Neuronal stem cell (in vitro differentiated cells): Measurements from ENCODE around the gene PEX26.

ENCODE experiments used
- DNase-seq: peaks from one replicate; pipeline ENCODE4 v3.0.0-alpha.2; 2013; ENCODE audit warnings: low spot score
- H2AFZ ChIP-seq: one replicate; pipeline ENCODE4 v1.6.1; 2013; ENCODE audit warnings: mild to moderate bottlenecking, low read length, inconsistent platforms
- H2AK5ac ChIP-seq: 2 replicates; pipeline ENCODE4 v1.6.1; 2013; ENCODE audit warnings: low read depth, mild to moderate bottlenecking, inconsistent platforms, low read length, moderate library complexity, mixed read lengths
- H2BK120ac ChIP-seq: 2 replicates; pipeline ENCODE4 v1.6.1; 2013; ENCODE audit warnings: low read depth, mild to moderate bottlenecking, inconsistent platforms, low read length, moderate library complexity, mixed read lengths
- H2BK12ac ChIP-seq: one replicate; pipeline ENCODE4 v1.6.1; 2013; ENCODE audit warnings: low read length, inconsistent platforms
- H2BK15ac ChIP-seq: 2 replicates; pipeline ENCODE4 v1.6.1; 2013; ENCODE audit warnings: mild to moderate bottlenecking, low read length, inconsistent platforms, mixed read lengths
- H2BK5ac ChIP-seq: one replicate; pipeline ENCODE4 v1.6.1; 2013; ENCODE audit warnings: inconsistent platforms, mild to moderate bottlenecking, low read length, moderate library complexity
- H3K14ac ChIP-seq: one replicate; pipeline ENCODE4 v1.6.1; 2013; ENCODE audit warnings: low read length, inconsistent platforms
- H3K18ac ChIP-seq: 2 replicates; pipeline ENCODE4 v1.6.1; 2013; ENCODE audit warnings: low read length, inconsistent platforms
- H3K23ac ChIP-seq: 2 replicates; pipeline ENCODE4 v1.6.1; 2013; ENCODE audit warnings: low read depth, mild to moderate bottlenecking, mixed read lengths, low read length, inconsistent platforms; ENCODE audit not compliant: poor library complexity
- H3K27ac ChIP-seq: replicated peaks from 3 replicates; pipeline ENCODE4 v1.5.1; 2013; ENCODE audit warnings: low read length, inconsistent platforms
- H3K27me3 ChIP-seq, 3 experiments: 2 replicates each; pipeline ENCODE4 v1.6.1; 2013; ENCODE audit warnings: low read length in 3 of 3, mild to moderate bottlenecking in 2 of 3, inconsistent platforms in 1 of 3, low read depth in 1 of 3, mixed read lengths in 1 of 3, moderate library complexity in 1 of 3; ENCODE audit not compliant: control insufficient read depth in 3 of 3, insufficient read depth in 3 of 3
- H3K36me3 ChIP-seq, 2 donors: replicated peaks in 1 of 2; 2 replicates each; pipeline ENCODE4 v1.6.1; 2013; ENCODE audit warnings: low read length in 2 of 2; ENCODE audit not compliant: control insufficient read depth in 2 of 2, insufficient read depth in 2 of 2
- H3K4ac ChIP-seq: 2 replicates; pipeline ENCODE4 v1.6.1; 2013; ENCODE audit warnings: inconsistent platforms, mild to moderate bottlenecking, low read length, moderate library complexity
- H3K4me1 ChIP-seq, 2 donors: 1 replicate in 1 of 2; 2 replicates in 1 of 2; pipeline ENCODE4 v1.6.1; 2013; ENCODE audit warnings: low read length in 2 of 2, low read depth in 1 of 2; ENCODE audit not compliant: control insufficient read depth in 2 of 2, insufficient read depth in 1 of 2
- H3K4me2 ChIP-seq: one replicate; pipeline ENCODE4 v1.6.1; 2013; ENCODE audit warnings: mild to moderate bottlenecking, low read length, inconsistent platforms; ENCODE audit not compliant: insufficient read depth, poor library complexity, severe bottlenecking
- H3K4me3 ChIP-seq, 2 donors: 2 replicates each; pipeline ENCODE4 v1.5.1; 2013; ENCODE audit warnings: low read length in 2 of 2, mild to moderate bottlenecking in 2 of 2, inconsistent platforms in 1 of 2, moderate library complexity in 1 of 2
- H3K79me1 ChIP-seq: one replicate; pipeline ENCODE4 v1.6.1; 2013; ENCODE audit warnings: low read depth, mild to moderate bottlenecking, inconsistent platforms, low read length, moderate library complexity
- H3K9ac ChIP-seq: one replicate; pipeline ENCODE4 v1.6.1; 2013; ENCODE audit warnings: mild to moderate bottlenecking, low read depth, low read length, inconsistent platforms; ENCODE audit not compliant: poor library complexity
- H3K9me3 ChIP-seq, 2 donors: replicated peaks in 1 of 2; 2 replicates each; pipeline versions ENCODE3 to v1.6.1; 2013; ENCODE audit warnings: low read length in 2 of 2, mild to moderate bottlenecking in 2 of 2, inconsistent platforms in 1 of 2, low read depth in 1 of 2, mixed read lengths in 1 of 2, moderate library complexity in 1 of 2; ENCODE audit not compliant: control insufficient read depth in 2 of 2, insufficient read depth in 1 of 2
- H4K8ac ChIP-seq: one replicate; pipeline ENCODE4 v1.6.1; 2013; ENCODE audit warnings: low read depth, mild to moderate bottlenecking, inconsistent platforms, low read length, moderate library complexity
- H4K91ac ChIP-seq: one replicate; pipeline ENCODE4 v1.6.1; 2013; ENCODE audit warnings: low read length, low read depth, mild to moderate bottlenecking, inconsistent platforms; ENCODE audit not compliant: poor library complexity
- WGBS, 2 donors: extraction: QIAGEN DNeasy Blood & Tissue Kit; methylation state at CpG; one replicate each; pipeline ENCODE4 v1.1.7; 2013; ENCODE audit warnings: missing lambda C conversion rate in 2 of 2, mixed read lengths in 1 of 2; ENCODE audit not compliant: insufficient read length in 2 of 2, insufficient replicate concordance in 1 of 2; ENCODE audit errors: extremely low coverage in 2 of 2; 5-methylcytosine and 5-hydroxymethylcytosine counted together

PEX26 gene

GRCh38 chr22:18059473-18059872, 18.3 kb upstream of the PEX26 start:
- no peaks in the 10 kb centered on the region for H3K79me1 ChIP-seq
- H4K8ac ChIP-seq: no peak overlapping the region
- peaks cover 5 to 9% of the 10 kb centered on the region in 2 donors for H3K4me1 ChIP-seq
- H3K4ac ChIP-seq: no peak overlapping the region
- H3K4me3 ChIP-seq: no peak overlapping the region
- no peak for DNase-seq
- no peaks in the 10 kb centered on the region for H3K36me3 ChIP-seq
- H2BK120ac ChIP-seq: no peak overlapping the region
- no peak overlapping the region for H3K4me2 ChIP-seq
- H2BK15ac ChIP-seq: no peak overlapping the region
- H2AFZ ChIP-seq: no peak overlapping the region
- no peak overlapping the region for H3K23ac ChIP-seq
- H2BK12ac ChIP-seq: no peak overlapping the region
- peaks cover 0 to 15% (median 0%) of the 10 kb centered on the region in 3 experiments for H3K27me3 ChIP-seq
- H2AK5ac ChIP-seq: no peak overlapping the region
- no CpG with 5 or more reads among the region's 3 CpGs for WGBS, 2 donors
- H3K9ac ChIP-seq: no peak overlapping the region
- no peak overlapping the region for H3K14ac ChIP-seq
- no peak overlapping the region for H3K27ac ChIP-seq
- peaks cover 0 to 2% of the 10 kb centered on the region in 2 donors for H3K9me3 ChIP-seq
- no peak overlapping the region for H4K91ac ChIP-seq
- no peak overlapping the region for H2BK5ac ChIP-seq
- H3K18ac ChIP-seq: no peak overlapping the region

- H2BK12ac ChIP-seq: no peak overlapping the region
- no peak overlapping the region for H3K18ac ChIP-seq
- H3K9me3 ChIP-seq: peaks cover 0 to 2% of the 10 kb centered on the region in 2 donors
- H3K4me3 ChIP-seq: no peak overlapping the region
- no peaks in the 10 kb centered on the region for H3K79me1 ChIP-seq
- H2BK5ac ChIP-seq: no peak overlapping the region
- H3K9ac ChIP-seq: no peak overlapping the region
- H2BK15ac ChIP-seq: no peak overlapping the region
- no peak overlapping the region for H4K8ac ChIP-seq
- H2AK5ac ChIP-seq: no peak overlapping the region
- WGBS, 2 donors: no CpG with 5 or more reads among the region's 5 CpGs
- no peak for DNase-seq
- H3K27ac ChIP-seq: no peak overlapping the region
- no peak overlapping the region for H2BK120ac ChIP-seq
- H3K36me3 ChIP-seq: no peaks in the 10 kb centered on the region
- peaks cover 5 to 9% of the 10 kb centered on the region in 2 donors for H3K4me1 ChIP-seq
- H4K91ac ChIP-seq: no peak overlapping the region
- H3K27me3 ChIP-seq: peaks cover 0 to 20% (median 0%) of the 10 kb centered on the region in 3 experiments
- no peak overlapping the region for H2AFZ ChIP-seq
- no peak overlapping the region for H3K4me2 ChIP-seq
- no peak overlapping the region for H3K23ac ChIP-seq
- H3K4ac ChIP-seq: no peak overlapping the region
- no peak overlapping the region for H3K14ac ChIP-seq
Measured at GRCh38 chr22:18059991-18060390, 17.8 kb upstream of the PEX26 start.

DNA sequence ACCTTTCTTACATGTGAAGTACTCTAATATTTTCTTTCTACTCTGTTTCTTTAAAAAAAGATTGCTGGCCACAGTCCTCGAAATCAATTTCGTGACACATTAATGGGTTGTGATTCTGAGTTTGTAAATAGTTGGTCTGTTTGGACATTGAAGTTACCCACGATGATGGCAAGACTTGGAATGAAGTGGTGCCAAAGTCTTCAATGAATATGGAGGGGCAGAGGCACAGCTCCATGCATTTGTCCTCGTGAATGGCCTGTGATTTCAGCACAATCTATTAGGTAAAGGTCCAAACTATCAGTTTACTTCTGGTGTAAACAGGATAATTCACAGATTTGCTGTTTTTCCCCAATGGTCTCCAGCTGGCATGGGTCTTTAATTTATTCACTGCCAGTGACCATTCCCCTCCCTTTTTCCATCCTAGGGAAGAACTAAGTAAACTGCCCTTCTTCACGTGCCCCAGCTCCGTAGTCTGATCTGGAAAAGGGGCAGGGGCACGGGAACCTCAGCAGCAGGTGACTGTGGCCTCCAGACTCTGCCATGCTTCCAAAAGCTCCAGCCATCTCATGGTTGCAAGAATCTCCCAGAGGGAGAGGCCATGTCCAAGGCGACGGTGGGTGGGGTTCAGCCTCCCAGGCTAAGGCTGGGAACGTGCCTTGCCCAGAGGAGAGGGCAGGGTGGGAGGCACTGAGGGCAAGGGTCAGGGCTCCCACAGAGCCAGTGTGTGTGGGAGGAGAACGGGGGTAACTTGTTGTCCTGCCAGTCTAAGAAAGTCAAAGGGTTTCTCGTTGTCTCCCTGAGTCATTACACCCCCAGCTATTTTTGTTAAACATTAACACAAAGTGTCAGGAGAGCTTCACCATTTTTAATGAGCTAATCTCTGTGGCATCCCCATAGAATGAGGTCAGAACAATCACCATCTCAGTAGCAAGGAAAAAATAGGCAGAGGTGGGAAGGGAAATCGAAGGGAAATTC, 16.9 kb upstream of the PEX26 start:
- H3K4me1 ChIP-seq: peaks cover 5 to 9% of the 10 kb centered on the region in 2 donors
- H2AFZ ChIP-seq: no peak overlapping the region
- H3K4ac ChIP-seq: no peak overlapping the region
- H2AK5ac ChIP-seq: no peak overlapping the region
- no peak for DNase-seq
- no peak overlapping the region for H2BK5ac ChIP-seq
- no peaks in the 10 kb centered on the region for H3K36me3 ChIP-seq
- no peak overlapping the region for H3K9ac ChIP-seq
- peaks cover 0 to 28% (median 0%) of the 10 kb centered on the region in 3 experiments for H3K27me3 ChIP-seq
- H3K18ac ChIP-seq: peak overlapping the region; percentile 54
- no peak overlapping the region for H2BK12ac ChIP-seq
- peak overlapping the region; percentile 38 for H3K23ac ChIP-seq
- H2BK120ac ChIP-seq: no peak overlapping the region
- no peaks in the 10 kb centered on the region for H3K9me3 ChIP-seq
- H3K27ac ChIP-seq: no peak overlapping the region
- H2BK15ac ChIP-seq: no peak overlapping the region
- H3K4me3 ChIP-seq: no peak overlapping the region
- no peaks in the 10 kb centered on the region for H3K79me1 ChIP-seq
- H4K8ac ChIP-seq: no peak overlapping the region
- no peak overlapping the region for H3K14ac ChIP-seq
- H4K91ac ChIP-seq: no peak overlapping the region
- WGBS, 2 donors: no CpG with 5 or more reads among the region's 13 CpGs
- H3K4me2 ChIP-seq: no peak overlapping the region

DNA sequence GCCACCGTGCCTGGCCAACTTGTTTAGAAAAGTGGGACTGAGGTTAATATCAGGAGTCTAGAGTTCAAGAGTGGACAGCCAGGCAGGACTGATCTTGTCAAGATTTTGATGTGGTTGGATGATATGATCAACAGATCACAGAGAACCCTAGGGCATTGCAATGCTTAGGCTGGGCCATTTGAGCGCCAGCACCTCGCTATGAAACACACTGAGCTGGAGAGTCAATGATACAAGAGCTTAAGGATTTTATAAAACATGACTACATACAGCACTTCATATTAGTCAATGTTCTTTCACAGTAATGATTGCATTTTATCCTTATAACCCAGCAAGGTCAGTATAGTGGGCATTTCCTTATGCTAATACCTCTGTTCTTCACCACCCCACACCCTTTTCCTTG, 15.4 kb upstream of the PEX26 start:
- no CpG with 5 or more reads among the region's 3 CpGs for WGBS, 2 donors
- no peak overlapping the region for H3K14ac ChIP-seq
- H3K27me3 ChIP-seq: peaks cover 0 to 36% (median 0%) of the 10 kb centered on the region in 3 experiments
- H3K23ac ChIP-seq: no peak overlapping the region
- H3K4me1 ChIP-seq: peaks cover 5 to 9% of the 10 kb centered on the region in 2 donors
- no peaks in the 10 kb centered on the region for H3K9me3 ChIP-seq
- no peak for DNase-seq
- H3K4me3 ChIP-seq: no peak overlapping the region
- H3K27ac ChIP-seq: no peak overlapping the region
- no peak overlapping the region for H2BK120ac ChIP-seq
- H2AK5ac ChIP-seq: no peak overlapping the region
- no peak overlapping the region for H3K4ac ChIP-seq
- no peaks in the 10 kb centered on the region for H3K79me1 ChIP-seq
- H3K18ac ChIP-seq: no peak overlapping the region
- no peak overlapping the region for H2BK5ac ChIP-seq
- no peak overlapping the region for H3K4me2 ChIP-seq
- H3K36me3 ChIP-seq: no peaks in the 10 kb centered on the region
- H2AFZ ChIP-seq: no peak overlapping the region
- no peak overlapping the region for H2BK12ac ChIP-seq
- H2BK15ac ChIP-seq: no peak overlapping the region
- H4K8ac ChIP-seq: no peak overlapping the region
- no peak overlapping the region for H4K91ac ChIP-seq
- no peak overlapping the region for H3K9ac ChIP-seq
